ENCODE data around the gene TBC1D9.

TBC1D9 gene

GRCh38 chr4:140688711-140689598 is 67.2 kb downstream of the TBC1D9 start:
- DNase-seq, result no peak

DNA sequence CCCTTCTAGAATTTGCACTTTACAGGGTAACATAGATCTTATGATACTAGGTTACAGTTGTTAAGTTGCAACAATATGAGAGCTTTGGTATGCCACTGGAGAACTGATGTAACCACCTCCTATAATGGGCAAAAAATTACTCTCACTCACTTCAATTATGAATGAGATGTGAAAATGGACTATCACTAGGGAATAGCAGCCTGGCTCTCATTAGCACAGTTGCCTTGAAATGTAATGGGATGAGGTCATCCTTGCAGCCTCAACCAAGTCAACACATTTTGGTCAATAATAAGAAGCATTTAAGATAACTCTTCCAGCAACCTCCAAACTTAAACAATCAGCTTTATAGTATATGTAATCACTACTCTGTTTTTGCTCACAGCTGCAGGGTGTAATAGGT is 69.4 kb downstream of the TBC1D9 start:
- no peak for DNase-seq

- no peak for DNase-seq
These were observed 71.9 kb downstream of the TBC1D9 start for GRCh38 chr4:140684314-140684713.

GRCh38 chr4:140681201-140681600 is 75.0 kb downstream of the TBC1D9 start:
- DNase-seq, result no peak

- no peak for DNase-seq
These were observed 75.5 kb downstream of the TBC1D9 start for GRCh38 chr4:140680686-140681085.

GRCh38 chr4:140679576-140679975 is 76.6 kb downstream of the TBC1D9 start:
- DNase-seq, result no peak

DNA sequence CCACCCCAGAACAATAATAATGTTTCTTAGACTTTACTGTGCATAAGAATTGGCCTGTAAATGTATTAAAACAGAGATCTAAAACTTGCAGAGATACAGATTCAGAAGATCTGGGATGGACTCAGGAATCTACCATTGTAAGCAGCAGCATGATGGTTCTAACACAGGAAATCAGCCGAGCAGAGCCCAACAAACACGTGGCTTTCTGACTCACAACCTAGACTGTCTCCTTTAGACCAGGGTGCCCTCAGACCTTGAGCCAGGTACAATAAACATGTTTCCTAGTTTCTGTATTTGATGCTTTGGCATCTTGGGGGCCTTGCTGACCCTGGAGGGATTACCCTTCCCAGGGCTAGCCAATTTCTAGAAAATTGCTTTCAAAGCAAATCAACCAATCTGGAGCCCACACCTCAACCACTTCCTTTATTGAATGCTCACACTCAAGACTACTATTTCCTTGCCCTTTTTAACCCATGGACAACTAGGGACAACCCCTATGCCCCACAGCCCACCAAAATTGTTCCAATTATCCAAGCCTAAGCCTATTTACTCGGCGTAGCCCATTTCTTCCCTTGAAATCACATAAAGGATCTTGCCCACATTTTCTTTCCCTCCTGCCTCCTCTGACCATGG is 80.5 kb downstream of the TBC1D9 start:
- no peak for DNase-seq

GRCh38 chr4:140673729-140674128 is 82.5 kb downstream of the TBC1D9 start:
- DNase-seq, result no peak

GRCh38 chr4:140672416-140672815 is 83.8 kb downstream of the TBC1D9 start:
- DNase-seq, result no peak

DNA sequence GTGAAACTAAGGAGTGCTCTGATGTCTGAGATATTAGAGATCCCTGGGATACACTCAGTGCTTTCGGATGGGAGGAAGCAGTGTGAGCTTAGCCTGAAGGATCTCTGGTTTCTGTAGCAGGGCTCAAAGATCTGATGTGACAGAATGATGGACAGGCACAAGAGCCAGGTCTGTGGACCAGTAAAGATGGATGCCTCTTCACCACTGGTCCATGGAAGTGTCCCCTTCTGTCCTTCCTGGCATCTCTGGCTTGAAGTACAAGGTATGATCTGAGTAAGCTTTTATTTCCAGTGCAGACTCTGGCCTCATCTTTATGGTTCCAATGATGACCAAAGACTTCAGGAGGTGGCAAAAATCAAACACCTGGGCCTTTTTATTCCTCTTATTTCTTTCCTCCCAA is 88.1 kb downstream of the TBC1D9 start:
- no peak for DNase-seq

DNA sequence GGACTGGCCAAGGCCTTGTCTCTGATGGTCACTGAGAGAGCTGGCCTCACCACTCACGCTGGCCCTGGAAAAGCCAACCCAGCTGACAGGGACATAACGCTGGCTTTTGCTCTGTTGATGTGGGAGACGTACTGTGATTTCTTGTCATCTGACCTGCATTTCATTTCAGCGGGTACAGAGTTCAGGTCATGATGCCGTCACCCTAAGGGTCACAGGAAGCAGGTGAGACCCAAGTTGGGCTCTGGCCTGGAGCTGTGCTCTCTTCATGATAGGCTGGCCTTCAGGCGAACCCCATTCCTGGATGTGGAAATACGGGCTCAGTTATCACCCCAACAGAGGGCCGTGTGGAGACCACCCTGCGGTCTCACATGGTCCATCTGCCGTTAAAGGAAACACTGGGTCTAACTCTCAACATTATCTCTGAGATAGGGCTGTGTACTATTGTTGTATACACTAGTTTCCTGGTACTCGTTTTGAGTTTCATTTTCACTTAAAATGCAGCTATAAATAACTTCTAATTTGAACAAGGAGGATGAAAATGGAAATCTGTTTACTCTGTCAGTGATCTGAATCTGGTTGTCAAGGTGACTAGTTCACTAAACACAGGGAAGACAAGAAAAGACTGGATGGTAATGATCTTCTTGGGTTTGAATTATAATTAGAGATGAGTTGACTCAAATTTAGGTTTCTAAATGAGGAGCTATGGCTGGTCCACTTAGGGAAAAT is 89.1 kb downstream of the TBC1D9 start:
- no peak for DNase-seq

DNA sequence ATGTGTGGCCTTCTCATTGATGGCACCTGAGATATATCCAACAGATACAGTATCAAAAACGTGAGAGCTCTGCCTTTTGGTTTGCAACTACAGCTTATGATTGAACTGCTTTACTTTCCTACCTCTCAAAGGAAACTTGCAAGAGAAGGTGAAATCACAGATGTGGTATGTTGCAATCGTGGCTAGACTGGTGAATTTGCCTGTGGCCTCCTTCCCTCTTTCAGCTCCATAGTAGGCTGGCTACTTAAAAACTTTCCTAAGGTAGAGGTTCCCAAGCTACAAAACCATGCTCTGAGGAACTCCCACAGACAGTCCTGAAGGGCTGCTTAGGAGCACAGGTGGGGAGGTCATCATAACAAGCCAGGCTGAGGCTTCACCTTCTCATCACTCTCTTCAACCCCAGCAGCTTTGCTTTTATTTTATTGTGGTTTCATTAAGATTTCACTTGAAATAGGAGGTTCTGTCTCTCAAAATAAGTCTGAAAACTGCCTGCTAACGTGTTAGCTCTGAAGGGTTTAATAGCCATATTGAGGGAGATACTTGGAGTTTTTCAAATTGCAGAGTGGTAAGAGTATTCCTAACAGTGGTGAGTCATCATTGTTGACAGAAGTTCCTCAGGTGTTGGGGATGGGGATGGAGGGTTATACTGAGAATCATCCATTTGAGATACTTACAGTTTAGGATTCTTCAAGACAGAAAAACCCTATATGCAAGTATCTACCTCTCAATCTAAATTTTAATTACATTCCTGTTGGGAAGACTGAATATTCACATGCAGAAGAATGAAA is 93.9 kb downstream of the TBC1D9 start:
- DNase-seq, result no peak

DNA sequence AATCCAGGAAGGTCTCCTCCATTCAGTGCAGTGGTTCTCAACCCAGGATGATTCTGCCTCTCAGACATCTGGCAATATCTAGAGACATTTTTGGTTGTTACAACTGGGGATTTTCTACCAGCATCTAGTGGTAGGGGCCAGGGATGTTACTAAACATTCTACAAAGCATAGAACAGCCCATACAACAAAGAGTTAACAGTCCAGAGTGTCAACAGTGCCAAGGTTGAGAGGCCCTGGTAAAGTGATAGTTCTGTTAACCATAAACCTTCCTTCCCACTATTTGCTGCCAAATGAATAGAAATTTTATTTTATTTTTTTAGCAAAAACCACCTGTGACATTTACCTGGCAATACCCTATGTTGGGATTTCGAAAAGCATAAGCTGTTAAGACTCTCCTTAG is 94.6 kb downstream of the TBC1D9 start:
- DNase-seq, result no peak

DNA sequence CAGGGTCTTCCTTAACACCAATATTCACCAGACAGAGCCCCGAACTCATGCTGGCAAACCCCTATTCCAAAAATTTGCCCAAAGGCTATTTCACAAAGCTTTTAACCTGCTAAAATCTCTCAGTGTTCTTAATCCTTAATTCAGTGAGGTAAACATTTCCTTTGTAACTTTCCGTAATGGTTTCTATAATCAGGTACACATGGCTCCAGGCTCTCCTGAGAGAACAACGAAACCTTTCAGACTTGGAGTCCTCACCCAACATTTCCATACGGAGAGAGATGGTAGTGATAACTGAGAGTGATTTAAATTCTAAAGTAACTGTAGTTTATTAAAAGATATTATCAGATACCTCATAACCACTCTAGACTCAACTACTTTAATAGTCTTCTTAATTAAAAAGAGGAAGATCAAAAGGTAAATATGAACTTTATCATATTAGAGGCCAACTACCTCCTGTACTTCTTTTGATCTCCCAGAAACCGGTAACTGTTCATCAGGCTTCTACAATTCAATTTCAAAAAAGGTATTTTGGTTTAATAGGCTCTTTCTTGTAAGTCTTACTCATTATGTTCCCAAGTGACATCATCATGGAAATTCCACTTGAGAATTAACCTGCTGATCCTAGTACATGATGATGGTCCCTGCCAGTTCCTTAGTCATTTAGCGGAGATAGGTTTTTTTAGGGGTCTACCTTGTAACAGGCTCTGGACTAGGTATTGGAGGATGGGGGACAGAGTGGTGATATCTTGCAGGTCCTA is 96.1 kb downstream of the TBC1D9 start:
- no peak for DNase-seq

GRCh38 chr4:140654495-140654814 is 101.7 kb downstream of the TBC1D9 start:
- DNase-seq, result no peak

- no peak for DNase-seq
These were observed 102.3 kb downstream of the TBC1D9 start for GRCh38 chr4:140653718-140654494.

DNA sequence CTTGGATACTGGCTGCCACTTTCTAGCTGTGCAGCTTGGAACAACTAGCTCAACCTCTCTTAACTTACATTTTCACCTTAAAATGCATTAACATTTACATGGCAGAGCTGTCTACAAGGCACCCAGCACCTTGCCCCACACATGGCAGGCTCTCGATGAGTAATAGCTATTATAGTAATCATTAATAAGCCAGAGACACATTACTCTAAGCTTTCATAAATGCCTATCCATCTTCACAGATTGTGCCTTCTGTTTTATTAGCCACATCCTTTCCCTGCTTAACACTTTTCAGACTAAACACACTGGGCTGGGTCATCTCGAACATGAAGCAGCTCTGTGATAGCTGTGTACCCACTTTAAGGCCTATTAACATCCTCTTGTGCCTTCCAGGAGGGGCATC is 103.6 kb downstream of the TBC1D9 start:
- DNase-seq, result no peak

GRCh38 chr4:140648716-140649308 is 107.4 kb downstream of the TBC1D9 start:
- no peak for DNase-seq

GRCh38 chr4:140645614-140646412 is 110.4 kb downstream of the TBC1D9 start:
- no peak for DNase-seq

DNA sequence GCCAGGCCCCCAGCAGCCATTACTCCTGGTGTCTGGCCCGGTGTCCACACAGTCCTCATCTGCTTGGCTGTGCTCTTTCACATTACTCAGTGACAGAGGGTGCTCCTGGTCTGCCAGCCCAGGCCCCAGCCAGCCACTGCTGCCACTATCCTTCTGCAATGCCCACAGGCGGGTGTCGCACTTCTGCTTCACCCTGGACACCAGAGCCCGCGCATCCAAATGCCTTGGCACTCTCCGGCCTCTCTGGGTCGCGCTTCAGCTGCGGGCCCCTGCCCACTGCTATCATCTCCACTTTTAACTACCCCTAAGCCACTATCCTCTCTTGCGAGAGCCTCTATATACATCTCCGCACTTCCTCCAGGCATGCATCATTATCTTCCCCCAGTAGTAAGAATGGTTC is 111.0 kb downstream of the TBC1D9 start:
- DNase-seq, result no peak

All from CD4-positive, alpha-beta T cell treated with Interleukin-17A for 1 hour (primary cell).